GM19467 (cell line): ENCODE results near the gene GPR33.

ENCODE experiments used
- ATAC-seq: cut with Tn5 transposase; IDR thresholded peaks from one replicate; pipeline ENCODE4 v1.9.1; 2021; ENCODE audit warnings: mild to moderate bottlenecking, moderate library complexity; ENCODE audit not compliant: unreplicated experiment

The GPR33 gene, protein sequence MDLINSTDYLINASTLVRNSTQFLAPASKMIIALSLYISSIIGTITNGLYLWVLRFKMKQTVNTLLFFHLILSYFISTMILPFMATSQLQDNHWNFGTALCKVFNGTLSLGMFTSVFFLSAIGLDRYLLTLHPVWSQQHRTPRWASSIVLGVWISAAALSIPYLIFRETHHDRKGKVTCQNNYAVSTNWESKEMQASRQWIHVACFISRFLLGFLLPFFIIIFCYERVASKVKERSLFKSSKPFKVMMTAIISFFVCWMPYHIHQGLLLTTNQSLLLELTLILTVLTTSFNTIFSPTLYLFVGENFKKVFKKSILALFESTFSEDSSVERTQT

DNA sequence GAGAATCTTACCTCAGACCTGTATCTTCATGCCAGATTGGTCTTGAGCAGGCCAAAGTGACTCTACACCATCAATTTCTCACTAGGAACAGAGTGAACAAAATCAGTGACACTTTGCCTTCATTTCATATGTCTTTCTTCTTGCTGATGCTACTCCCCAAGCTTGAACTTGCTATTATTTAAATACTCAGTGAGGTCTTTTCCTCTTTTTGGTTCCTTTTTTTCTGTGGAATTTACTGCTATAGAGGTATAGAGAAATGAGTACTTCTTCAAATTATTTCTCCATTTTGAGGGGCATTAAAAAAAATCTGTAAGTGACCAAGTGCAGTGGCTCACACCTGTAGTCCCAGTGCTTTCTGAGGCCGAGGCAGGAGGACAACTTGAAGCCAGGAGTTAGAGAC, at the start of gene GPR33:
Gene GPR33 (minus strand): TSS at position 154 of the 400 bp plus-strand sequence. CDS start 4,074 bp downstream, outside the sequence.
- no peak for ATAC-seq

DNA sequence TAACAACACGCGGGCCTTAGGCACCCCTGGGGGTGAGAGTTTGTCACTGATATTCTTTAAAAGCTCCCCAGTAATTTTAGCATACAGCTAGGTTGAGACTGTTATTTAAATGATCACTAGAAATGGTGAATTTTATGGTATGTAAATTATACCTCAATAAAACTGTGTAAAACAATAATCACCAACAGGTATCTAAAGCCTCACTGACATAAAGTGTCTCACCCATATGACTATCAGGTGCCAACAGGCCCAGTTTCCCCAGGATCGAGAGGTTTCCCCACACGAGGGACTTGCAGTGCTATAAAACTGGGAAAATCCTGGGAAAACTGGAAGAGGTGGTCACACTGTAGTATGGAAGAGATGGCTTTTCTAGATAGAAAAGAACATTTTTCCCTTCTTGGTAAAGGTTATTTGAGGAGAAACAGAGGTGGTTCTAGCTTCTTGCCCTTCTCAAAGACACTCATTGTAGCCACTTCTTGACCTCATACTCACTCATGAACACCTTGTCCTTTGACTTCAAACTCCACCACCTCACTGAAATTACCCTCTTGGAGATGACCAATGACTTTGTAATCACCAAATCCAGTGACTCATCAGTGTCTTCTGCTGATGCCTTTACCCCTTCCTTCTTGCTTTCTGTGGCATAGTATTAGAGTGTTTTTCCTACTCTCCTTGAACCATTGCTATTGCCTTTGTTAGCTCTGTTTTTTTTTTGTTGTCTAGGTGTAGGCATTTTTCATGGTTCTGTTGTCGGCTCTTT, 48.5 kb upstream of the GPR33 start:
- ATAC-seq: no peak

DNA sequence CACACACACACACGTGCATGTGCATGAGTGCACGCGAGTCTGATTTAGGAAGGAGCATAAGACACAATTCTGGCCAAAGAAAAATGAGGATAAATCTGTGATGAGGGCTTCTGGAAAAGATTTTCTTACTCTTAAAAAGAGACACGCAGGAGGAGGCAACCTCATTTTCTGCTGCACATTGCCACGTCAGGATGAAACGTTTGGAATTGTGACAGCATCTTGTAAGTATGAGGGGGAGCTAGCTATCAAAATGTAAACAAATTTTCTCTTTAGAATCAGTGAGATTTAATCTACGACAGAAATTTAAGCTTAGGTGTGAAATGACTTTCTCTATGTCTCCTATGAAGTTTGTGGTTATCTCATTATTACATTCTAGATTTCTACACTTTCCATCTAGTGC, 42.3 kb upstream of the GPR33 start:
- ATAC-seq: no peak

DNA sequence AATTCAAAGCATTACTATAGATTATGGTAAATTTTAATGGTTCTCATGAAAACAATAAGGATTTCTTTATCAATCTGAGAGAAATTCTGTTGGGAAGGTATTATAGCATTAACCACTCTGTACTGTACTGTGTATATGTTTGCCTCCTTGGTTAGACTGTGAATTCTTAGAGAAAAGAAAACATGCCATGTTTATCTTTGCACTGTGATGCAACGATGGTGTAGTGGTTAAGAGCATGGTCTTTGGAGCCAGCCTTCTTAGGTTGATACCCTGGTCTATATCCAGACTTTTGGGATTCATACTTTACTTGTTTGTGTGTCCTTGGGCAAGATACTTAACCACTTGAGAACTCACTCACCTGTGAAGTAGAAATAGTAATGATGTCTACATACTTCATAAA, 41.2 kb upstream of the GPR33 start:
- ATAC-seq: no peak

DNA sequence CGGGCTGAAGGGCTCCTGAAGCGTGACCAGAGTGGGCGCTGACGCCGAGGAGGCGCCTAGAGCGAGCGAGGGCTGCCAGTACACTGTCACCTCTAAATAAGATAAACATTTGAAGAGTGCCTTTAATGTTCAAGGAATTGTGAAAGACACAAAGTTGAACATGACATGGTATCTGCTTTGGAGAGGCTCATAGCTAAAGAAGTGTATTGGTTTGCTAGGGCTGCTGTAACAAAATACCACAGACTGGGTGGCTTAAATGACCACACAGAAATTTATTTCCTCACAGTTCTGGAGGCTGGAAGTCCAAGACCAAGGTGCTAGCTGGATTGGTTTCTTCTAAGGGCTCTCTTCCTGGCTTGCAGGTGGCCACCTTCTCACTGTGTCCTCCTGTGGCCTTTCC, 39.7 kb upstream of the GPR33 start:
- no peak for ATAC-seq

DNA sequence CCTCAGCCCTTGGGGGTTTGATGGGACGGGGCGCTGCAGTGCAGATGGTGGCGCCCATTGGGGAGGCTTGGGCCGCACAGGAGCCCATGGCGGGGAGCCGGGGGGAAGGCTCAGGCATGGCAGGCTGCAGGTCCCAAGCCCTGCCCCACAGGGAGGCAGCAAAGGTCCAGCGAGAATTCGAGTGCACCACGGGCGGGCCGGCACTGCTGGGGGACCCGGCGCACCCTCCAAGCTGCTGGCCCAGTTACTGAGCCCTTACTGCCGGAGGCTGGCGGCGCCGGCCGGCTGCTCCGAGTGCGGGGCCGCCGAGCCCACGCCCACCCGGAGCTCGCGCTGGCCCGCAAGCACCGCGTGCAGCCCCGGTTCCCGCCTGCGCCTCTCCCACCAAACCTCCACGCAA, 39.2 kb upstream of the GPR33 start:
- ATAC-seq: no peak

DNA sequence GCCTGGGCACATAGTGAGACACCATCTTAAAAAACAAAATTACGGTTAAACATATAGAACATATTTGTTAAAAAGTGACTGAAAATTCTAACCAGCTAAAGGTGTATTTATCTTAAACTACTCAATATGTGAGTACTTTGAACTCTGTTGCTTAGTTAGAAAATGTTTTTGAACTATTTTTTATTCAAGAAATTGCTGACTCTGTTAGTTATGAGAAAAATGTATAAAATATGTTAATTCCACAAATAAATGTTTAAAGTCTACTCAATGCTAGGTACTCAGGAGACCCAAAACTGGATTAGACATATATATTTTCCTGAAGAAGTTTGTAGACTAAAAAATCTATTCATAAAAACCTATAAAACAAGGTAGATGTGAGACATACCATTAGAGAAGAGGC, 23.0 kb upstream of the GPR33 start:
- ATAC-seq: no peak

DNA sequence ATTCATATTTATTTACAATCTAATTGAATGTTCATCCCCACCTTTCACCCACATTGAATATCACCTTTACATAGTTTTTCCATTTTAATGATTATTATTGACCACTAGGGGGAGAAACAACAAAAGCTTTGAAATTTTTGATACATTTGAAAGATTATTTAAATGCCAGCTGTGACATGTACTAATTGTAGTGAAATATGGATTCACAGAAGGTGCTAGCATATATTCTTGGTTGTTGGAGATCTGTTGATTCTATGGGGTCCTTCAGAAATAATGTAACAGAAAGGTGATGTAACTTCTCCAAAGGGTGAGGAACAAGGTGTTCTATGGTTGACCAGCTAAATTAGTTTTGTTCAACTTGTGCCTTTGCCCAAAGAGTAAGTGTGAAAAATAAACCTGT, 22.4 kb upstream of the GPR33 start:
- ATAC-seq: no peak

DNA sequence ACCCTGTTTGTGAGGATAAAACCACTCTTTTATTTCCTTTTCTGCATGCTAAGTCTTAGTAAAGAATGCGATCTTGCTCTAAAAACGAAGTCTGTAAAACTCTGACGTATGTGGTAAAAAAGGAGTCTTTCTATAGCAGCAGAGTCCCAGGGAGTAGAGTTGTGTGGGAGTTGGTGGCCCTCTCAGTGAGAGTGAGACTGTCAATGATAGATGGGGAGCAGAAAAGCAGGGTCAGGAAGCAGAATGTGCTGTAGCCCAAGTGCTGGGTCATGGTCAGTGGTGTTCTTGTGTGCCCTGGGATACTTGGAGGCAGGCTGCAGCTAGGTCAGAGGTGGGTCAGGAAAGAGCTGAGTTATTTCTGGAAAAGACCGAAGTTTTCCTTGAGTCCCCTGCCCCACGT, 20.3 kb upstream of the GPR33 start:
- ATAC-seq: no peak

DNA sequence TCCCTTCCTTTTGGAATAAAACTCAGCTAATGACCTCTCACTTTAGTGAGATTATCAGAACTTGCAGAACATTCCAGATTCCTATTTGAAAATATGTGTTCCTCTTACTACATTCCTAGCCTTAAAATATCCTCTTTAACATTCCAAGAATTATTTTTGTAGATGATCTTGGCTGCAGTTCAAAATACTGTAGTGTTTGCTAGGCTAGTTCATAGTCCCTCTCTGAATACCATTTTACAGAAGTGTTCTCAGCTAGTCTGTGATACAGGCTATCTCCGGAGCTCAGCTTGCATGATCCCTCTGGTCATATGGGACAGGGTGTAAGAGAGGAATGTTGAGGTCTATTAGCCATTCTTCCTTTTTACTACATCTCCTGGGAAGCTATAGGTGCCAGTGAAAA, 17.6 kb upstream of the GPR33 start:
- ATAC-seq: no peak

DNA sequence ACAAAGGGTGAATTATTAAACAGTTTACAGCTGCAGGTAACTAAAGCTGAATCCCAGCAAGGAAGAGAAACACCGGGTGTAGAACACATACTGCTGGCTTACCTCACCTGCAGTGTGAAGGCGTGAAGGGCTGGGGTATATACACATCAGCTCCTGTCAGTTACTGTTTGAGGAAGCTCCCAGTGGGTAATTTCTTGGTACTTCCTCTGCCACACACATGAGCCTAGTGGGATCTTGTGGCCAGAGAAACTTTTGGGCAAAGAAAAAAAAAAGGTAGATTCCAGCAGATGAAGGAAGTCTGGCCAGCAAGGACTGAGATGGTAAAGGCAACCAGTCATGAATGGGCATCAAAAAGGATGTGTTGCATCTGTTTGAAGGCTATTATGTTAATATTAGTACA, 14.0 kb upstream of the GPR33 start:
- no peak for ATAC-seq

DNA sequence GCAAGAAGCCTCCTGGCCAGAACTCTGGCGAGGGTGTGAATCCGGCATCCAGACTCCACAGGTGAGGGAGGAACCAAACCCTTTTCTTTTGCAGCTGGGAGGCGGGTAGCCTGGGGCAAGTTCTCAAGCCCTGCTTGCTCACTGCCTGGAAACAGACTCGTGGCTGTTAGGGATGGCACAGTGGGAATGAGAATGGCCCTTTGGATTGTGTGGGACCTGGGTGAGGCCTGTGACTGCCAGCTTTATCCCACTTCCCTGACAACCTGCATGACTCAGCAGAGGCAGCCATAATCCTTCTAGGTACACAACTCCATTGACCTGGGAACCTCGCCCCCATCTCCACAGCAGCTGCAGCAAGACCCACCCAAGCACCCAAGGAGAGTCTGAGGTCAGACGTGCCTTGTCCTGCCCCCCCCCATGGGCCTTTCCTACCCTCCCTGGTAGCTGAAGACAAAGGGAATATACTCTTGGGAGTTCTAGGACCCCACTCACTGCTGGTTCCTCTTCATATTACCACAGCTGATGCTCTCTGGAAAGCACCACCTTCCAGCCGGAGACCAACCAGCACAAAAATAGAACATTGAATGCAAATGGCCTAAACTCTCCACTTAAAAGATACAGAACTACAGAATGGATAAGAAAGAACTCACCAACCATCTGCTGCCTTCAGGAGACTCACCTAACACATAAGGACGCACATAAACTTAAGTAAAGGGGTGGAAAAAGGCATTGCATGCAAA, 5.1 kb upstream of the GPR33 start:
- no peak for ATAC-seq

DNA sequence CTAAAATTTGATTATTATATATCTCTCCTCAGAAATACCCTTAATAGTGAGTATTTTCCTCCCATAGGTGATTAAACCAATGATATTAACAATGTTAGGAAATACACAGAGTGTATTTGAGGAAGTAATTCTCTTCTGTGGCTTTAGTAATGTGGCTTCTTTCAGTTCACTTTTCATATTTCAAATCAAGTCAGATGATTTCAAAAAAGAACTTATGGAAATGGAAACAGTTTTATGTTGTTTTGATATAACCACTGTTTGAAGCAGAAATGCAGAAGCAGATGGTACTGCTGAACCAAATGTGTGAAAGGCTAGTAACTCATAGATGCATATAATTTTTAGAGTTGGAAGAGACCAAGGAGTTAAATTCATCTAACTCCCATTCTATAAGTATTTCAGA, 1.9 kb upstream of the GPR33 start:
- no peak for ATAC-seq

DNA sequence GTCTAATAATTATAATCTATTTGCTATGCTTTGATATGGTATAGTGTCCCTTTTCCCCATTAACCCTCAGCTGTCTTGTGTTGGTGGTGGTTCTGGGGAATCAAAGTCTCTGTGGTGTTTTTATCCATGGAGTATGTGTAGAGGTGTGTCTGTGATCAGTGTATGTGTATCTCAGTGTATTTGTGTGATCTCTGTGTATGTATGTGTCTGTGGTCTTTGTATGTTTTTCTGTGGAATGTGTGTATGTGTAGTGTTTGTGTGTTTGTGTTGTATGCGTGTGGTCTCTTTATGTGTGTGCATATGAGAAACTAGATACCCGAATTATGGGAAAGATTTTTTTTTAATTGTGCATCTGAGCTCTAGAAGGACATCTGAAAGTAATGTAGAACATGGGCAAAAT, 1.1 kb downstream of the GPR33 start:
- ATAC-seq: no peak

DNA sequence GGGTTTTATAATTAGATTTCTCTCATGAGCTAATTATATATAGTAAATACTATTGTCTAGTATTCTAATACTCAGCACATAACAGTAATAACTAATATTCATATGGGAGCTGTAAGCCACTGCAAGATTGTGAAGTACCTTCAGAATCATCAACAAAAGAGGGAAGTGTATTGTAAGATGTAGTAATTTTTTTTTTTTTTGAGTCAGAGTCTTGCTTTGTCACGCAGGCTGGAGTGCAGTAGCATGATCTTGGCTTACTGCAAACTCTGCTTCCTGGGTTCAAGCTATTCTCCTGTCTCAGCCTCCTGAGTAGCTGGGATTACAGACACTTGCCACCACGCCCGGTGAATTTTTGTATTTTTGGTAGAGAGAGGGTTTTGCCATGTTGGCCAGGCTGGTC, 3.1 kb downstream of the GPR33 start:
- no peak for ATAC-seq

DNA sequence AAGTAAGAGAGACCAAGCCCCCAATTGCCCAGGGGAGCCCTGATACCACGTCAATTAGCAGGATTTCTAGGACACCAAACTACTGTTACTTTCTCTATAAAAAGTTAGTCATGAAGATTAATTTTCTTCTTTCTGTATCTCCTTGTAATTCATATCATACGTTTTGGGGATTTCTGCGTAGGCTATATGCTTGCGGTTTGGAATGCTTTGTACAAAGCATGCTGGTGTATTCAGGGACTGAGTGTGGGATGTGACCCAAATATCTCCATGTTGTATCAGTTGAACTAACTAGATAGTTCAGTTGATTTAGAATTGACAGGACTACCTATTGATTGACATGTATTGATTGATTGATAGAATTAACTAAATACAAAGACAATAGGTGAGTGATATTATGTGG, 7.7 kb downstream of the GPR33 start:
- ATAC-seq: no peak

DNA sequence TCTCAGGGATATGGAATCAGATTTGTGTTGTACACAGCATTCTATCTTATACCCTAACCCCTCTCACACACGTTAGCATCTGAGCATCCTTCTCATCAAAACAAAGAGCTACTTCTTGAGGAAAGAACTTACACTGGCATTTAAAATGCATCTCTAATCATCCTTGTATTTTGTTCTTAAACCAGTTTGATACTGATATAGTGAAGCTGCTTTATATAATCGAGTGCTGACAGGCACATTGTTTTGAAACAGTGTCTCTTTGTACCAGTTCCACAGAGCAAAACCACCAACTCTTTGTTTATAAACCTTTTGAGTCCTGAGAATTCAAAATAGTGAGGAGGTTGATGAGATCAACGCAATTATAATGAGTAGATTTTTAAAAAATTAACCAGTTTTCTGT, 8.8 kb downstream of the GPR33 start:
- no peak for ATAC-seq

DNA sequence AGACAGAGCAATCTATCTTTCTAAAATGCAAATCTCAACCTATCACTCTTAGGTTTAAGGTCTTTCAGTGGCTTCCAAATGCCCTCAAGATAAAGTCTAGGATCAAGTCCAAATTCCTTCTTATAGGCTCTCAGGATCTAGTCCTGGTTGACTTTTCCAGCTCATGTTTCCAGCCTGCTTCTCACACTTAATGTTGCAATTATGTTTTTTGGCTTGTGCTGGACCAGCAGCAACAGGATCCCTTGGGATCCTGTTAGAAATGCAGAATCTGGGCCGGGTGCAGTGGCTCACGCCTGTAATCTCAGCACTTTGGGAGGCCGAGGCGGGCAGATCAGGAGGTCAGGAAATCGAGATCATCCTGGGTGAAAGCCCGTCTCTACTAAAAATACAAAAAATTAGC, 10.6 kb downstream of the GPR33 start:
- ATAC-seq: no peak

DNA sequence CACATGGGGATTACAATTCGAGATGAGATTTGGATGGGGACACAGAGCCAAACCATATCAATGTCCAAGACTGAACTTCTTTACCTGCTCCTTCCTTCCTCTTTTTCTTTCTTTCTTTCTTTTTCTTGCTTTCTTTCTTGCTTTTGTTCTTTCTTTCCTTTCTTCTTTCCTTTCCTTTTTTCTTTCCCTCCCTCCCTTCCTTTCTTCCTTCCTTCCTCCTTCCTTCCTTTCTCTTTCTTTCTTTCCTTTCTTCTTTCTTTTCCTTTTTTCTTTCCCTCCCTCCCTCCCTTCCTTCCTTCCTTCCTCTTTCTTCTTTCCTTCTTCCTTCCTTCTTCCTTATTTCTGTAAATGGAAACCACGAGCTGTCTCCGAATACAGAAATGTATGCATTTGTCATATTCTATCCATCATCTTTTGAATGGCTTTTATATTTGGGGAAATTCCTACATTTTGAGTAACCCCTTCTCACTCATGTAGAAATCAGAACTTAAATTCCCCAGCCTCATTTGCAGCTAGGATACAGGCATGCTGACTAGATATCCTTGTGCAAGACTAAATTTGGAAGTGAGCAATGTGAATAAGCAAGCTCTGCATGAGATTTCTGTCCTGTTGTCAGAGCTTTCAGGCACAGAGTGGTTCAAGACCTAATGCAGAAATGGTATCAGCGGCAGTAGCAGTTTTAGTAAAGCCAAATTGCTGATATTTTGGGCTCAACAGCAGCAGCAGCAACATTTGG, 11.5 kb downstream of the GPR33 start:
- no peak for ATAC-seq

DNA sequence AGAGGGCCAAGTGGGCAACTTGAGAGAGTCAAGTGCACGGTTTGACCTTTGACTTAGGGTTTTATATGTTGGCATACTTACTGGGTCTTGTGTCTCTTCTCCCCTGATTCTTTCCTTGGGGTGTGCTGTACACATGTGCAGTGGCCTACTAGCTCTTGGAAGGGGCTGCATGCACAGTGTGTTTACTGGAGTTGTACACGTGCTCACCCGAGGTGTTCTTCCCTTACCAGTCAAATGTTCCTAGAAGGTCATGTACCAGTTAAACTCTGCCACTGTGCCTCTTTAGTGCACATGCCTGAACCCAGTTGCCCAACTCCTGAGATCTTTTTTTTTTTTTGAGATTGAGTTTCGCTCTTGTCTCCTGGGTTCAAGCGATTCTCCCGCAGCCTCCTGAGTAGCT, 21.3 kb downstream of the GPR33 start:
- no peak for ATAC-seq

DNA sequence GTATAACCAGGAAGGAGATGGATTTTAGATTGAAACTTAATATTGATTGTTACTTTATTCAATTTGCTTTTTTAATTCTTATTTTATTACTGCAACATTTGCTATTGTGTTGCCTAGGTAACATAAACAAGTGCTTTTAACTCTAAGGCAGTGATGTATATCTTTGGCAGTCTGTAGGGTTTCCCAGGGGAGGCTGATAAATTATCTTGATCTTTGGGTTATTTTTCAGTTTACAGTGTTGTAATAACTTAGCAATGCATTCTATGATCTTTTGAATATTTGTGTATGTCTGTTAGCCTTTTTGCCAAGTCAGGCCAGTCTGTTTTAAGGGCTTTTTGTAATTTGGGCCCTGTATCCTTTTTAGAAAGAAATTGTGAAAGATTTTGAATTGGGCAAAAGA, 22.7 kb downstream of the GPR33 start:
- no peak for ATAC-seq
